ENCODE measurements around the gene MEF2A.

GRCh38 chr15:99603828-99604227 is 38.0 kb downstream of the MEF2A start:
- TF ChIP-seq, protein P1, sequence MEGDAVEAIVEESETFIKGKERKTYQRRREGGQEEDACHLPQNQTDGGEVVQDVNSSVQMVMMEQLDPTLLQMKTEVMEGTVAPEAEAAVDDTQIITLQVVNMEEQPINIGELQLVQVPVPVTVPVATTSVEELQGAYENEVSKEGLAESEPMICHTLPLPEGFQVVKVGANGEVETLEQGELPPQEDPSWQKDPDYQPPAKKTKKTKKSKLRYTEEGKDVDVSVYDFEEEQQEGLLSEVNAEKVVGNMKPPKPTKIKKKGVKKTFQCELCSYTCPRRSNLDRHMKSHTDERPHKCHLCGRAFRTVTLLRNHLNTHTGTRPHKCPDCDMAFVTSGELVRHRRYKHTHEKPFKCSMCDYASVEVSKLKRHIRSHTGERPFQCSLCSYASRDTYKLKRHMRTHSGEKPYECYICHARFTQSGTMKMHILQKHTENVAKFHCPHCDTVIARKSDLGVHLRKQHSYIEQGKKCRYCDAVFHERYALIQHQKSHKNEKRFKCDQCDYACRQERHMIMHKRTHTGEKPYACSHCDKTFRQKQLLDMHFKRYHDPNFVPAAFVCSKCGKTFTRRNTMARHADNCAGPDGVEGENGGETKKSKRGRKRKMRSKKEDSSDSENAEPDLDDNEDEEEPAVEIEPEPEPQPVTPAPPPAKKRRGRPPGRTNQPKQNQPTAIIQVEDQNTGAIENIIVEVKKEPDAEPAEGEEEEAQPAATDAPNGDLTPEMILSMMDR (conservative IDR thresholded peaks at IDR 0.05) = no peak
- no peak for TF ChIP-seq ZFX (IDR thresholded peaks at IDR 0.05)

Data from C4-2B (cell line).